IPS-18c (cell line): Measurements from ENCODE around the gene STK38.
A peak's percentile ranks its signal among the peaks of the same experiment; 100 is the strongest.
"Not testable (repeated sequence)": the region's sequence is repeated elsewhere in the genome, so short reads cannot be mapped to it uniquely, and the experiment has no call there.

ENCODE experiments used
- H3K4me3 ChIP-seq: 2 replicates; pipeline ENCODE4 v1.7.0; 2013; ENCODE audit warnings: low read depth, mild to moderate bottlenecking, low read length, moderate library complexity; ENCODE audit not compliant: insufficient read depth
- H3K9me3 ChIP-seq: one replicate; pipeline ENCODE4 v1.6.1; 2013; ENCODE audit warnings: mild to moderate bottlenecking, low read length, moderate library complexity; ENCODE audit not compliant: control insufficient read depth, insufficient read depth

STK38 gene

DNA sequence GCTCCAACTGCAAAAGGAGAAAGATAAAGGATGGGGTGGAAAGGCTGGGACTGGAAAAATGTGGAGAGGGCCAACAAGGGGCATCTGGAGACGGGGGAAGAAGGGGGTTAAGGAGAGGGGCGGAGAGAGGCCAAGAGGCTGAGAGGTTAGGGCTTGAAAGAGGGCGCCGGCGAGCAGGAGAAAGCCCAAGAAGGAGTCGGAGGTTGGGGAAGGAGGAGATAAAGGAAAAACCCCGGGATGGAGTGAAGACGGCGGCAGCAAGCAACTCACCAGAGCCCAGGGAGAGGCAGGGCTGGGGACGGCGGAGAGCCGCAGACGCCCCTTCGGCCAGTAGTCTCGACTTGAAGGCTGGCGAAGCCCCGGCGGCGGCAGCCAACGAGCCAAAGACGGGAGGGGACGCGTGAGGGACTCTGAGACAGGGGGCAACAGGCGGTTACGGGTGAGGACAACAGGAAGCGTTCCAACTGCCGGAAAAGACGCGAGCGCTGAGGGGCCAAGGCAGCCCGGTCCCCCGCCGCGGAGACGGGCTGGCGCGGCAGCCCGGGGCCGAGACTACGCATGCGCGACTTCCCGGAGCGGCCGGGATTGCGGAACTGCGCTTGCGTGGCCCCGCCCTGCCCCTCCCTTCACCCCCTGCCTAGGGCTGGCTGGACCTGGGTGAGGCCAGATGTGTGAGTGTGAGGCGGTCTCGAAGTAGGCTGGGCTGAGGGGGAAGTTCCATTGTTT is at the start of gene STK38:
Gene STK38 (minus strand): TSS at position 560 of the 726 bp plus-strand sequence. CDS start 7,277 bp downstream, outside the sequence.
- peak within 1 kb of the TSS; percentile 99 for H3K4me3 ChIP-seq
- peaks cover 2% of the 10 kb centered on the region for H3K9me3 ChIP-seq

GRCh38 chr6:36596356-36596755 is 49.1 kb upstream of the STK38 start:
- peaks cover 3% of the 10 kb centered on the region for H3K9me3 ChIP-seq

DNA sequence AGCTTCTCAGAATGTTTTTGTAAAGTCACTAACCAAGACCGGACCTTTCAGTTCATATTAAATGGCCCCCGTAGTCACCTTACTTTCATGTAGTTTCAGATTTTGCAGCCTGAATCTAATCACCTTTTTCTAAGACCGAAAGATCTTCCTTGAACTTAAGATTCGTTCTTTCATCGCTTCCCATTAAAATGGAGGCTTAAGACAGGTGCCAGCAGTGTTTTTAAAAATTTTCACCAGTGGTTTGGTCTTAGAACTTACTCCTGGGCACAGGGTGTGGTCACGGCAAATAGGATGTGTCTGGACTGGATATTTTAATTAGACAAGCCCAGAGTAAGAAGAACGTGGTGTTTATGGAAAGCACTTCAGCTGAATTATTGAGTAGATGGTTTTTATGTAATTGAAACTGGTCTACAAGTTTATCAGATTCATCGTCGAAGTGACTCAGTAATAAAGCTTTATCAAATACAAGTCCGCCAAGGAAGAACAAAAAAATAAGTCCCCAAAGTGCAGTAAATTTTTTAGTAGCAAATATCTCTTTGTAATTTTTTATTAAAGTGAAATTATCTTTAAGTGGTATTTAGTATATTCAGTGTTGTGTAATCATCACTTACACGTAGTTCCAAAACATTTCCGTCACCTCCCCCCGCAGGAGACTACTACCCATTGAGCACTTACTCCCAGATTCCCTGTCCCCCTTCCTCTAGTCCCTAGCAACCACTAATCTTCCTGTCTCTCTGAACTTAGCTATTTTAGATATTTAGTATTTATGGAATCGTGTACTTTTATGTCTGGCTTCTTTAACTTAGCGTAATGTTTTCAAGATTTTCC is 47.8 kb upstream of the STK38 start:
- H3K9me3 ChIP-seq: peaks cover 3% of the 10 kb centered on the region
- H3K4me3 ChIP-seq: peak overlapping the region; percentile 86

More at GRCh38 chr6:36596356-36596755, 49.1 kb upstream of the STK38 start:
- H3K4me3 ChIP-seq: peak overlapping the region; percentile 86

DNA sequence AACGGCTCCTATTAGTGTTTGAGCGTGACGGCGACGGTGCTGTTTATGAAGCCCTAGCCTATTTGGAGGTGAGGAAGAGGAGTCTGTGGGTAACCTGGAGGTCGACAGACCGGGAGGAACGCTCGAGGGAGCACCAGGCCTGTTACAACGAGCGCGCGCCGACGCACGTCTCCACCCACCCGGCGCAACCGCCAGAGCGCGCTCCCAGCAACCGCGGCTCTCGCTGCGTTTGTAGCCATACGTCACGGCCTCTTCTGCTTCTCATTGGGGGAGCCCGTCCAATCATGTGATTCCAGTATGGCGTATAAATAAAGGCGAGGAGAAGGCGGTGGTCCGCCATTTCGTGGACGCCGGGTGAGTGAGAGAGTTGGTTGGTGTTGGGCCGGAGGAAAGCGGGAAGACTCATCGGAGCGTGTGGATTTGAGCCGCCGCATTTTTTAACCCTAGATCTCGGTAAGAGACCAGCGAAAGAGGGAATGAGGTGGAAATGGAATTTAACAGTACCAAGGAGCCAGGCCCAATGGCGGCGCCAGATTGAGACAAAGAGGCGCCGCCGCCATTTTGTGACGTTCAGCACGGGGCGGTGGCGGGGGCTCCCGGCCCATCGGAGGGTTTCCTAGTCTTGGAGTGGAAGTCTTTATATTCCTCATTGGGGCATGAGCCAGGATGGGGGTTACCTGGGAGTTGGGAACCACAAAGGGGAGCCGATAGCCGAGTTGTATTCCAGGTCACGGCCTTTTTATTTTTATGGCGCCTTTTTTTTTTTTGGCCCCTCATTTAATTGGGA is 46.9 kb upstream of the STK38 start, which contains the start of gene SRSF3:
Gene SRSF3 (plus strand): TSS at position 334 of the 787 bp plus-strand sequence. CDS start 2,401 bp downstream, outside the sequence.
- Histone ChIP-seq H3K4me3 (peak within 1 kb of the TSS; percentile 86), H3K9me3 (no peaks in the 10 kb centered on the region)

DNA sequence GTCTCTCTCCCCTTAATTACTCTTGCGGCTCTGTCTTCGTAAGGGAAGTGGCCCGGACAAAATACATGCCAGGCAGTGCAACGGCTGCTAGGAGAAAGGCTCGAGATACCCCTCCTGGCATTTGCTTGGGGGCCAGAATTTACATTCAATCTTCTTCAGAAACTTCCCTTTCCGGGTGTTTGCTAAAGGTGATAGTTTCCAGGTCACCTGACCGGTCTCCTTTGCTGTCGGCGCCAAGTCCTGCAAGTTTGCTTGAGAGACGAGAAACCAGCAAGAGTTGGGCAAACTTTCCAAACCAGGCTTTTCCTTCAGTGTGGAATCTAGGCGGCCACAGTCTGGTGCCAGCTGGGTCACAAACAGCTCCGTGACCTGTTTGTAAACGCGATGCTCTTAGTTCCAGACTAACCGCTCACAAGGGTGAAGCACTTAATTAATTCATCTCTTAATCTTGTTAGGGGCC is 46.3 kb upstream of the STK38 start:
- Histone ChIP-seq H3K4me3 (peak overlapping the region; percentile 86), H3K9me3 (no peaks in the 10 kb centered on the region)

- Histone ChIP-seq H3K9me3 (no peaks in the 10 kb centered on the region), H3K4me3 (no peak overlapping the region)
These were observed 45.0 kb upstream of the STK38 start for GRCh38 chr6:36592221-36592655.

DNA sequence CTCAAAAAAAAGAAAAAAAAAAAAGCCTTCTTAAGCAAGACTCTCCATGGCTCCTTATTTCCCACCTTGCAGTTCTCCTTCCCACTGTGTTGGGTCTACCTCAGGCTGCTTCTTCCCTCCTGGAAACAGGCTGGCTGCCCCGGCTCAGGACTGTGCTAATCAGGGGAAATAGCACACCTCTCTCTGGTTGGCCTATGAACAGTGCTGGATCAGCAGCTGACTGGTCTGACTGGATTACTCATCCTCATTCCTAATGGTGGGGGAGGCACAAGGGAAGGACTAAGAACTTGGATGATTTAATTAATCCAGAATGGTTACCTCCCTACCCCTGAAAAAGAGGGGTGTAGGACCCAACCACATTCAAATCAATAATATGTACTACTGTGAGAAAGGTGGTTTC is 43.0 kb upstream of the STK38 start:
- Histone ChIP-seq H3K9me3 (no peaks in the 10 kb centered on the region), H3K4me3 (no peak overlapping the region)

- H3K9me3 ChIP-seq, H3K4me3 ChIP-seq: not testable (repeated sequence)
These were observed 41.7 kb upstream of the STK38 start for GRCh38 chr6:36589025-36589400.

DNA sequence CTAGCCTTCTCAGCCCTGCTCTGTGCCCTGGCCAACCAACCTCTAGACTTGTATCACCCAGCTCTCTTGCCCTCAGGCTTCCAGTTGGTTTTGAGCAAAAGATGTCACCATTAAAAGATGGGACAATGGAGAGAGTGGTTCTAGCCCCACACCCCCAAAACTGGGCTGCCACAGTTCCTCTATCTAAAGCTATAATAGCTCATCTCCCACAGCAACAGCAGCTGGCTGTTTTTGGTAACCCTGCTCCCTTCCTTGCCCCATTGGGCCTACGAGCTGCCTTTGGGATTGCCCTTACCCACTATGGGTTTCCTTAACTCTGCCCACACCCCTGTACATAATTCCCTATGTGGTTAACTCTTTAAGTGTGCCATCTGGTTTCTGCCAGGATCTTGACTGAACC is 39.3 kb upstream of the STK38 start:
- Histone ChIP-seq H3K9me3 (no peaks in the 10 kb centered on the region), H3K4me3 (no peak overlapping the region)

GRCh38 chr6:36581716-36582115 is 34.4 kb upstream of the STK38 start:
- no peak overlapping the region for H3K4me3 ChIP-seq
- no peaks in the 10 kb centered on the region for H3K9me3 ChIP-seq

DNA sequence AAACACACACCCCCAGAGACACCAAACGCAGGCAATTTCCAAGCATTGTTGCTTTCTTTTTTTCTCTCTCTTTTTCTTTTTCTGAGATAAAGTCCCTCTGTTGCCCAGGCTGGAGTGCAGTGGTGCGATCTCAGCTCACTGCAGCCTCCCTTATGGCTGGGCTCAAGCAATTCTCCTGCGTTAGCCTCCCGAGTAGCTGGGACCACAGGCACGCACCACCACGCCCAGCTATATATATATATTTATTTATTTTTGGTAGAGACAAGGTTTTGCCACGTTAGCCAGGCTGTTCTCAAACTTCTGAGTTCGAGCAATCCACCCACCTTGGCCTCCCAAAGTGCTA is 32.9 kb upstream of the STK38 start:
- Histone ChIP-seq H3K9me3 (no peaks in the 10 kb centered on the region), H3K4me3 (no peak overlapping the region)

GRCh38 chr6:36578431-36578830 is 31.2 kb upstream of the STK38 start:
- no peak overlapping the region for H3K4me3 ChIP-seq
- H3K9me3 ChIP-seq: no peaks in the 10 kb centered on the region

DNA sequence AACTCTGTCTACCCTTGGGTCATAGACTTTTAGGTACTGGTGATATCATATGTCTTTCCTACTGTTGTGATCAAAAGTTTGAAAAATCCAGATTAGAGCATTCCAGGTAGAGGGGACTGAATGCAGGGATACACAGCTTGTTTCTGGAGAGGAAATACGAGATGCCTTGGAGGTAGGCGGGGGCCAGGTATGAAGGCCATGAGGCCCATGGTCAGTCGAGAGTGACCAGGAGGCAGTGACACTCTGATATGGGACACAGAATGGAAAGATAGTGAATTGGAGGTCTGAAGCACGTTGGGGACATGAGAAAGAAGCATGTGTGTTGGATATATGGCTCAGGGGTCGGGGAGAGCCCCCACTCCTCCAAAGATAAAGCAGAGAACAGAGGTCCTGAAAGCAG is 30.8 kb upstream of the STK38 start:
- no peak overlapping the region for H3K4me3 ChIP-seq
- H3K9me3 ChIP-seq: no peaks in the 10 kb centered on the region

DNA sequence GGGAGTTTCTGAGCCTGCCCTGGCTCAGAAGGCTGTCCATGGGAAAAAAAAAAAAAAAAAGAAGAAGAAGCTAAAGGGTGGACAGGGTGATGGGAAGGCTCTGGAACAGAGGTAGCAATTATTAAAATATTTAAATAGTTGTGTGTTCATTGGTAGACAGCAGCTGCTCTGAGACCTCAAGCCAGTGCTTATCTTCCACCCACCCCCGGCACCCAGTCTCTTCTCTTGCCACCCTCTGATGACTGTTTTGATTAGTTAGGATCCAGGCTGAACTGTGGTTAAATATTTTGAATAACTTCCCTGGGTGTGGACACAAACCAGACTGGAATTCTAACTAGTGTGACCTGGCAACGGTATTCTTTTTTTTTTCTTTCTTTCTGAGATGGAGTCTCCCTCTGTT is 30.0 kb upstream of the STK38 start:
- Histone ChIP-seq H3K4me3 (no peak overlapping the region), H3K9me3 (no peaks in the 10 kb centered on the region)

DNA sequence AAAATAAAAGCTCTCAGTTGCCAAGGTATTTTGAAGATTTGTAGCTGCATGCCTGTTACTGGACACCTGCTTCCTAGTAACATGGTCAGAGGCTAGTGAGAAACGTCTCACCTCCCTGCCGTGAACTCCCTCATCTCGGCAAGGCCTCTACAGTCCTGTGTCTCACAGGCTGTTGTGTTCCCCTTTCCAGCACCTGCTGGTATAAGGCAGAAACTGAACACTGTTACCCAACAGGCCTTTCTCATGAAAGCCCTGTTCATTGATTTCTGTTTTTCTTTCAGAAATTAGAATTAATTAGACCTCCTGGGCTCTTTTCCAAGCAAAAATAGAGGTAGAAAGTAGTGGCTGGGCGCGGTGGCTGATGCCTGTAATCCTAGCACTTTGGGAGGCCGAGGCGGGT is 29.3 kb upstream of the STK38 start:
- Histone ChIP-seq H3K9me3 (no peaks in the 10 kb centered on the region), H3K4me3 (no peak overlapping the region)

DNA sequence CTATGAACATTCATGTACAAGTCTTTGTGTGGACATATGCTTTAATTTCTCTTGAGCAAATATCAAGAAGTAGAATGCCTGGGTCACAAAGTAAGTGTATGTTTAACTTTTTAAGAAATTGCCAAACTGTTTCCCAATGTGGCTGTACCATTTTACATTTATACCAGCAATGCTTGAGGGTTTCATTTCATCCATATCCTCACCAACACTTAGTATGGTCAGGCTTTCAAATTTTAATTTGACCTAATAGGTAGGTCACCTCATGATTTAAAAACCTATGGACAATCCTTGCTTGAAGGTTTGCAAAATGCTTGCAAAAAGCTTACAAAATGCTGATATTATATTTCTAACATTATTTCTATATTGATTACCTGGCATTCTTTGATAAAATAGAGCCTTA is 27.4 kb upstream of the STK38 start:
- H3K9me3 ChIP-seq: no peaks in the 10 kb centered on the region
- no peak overlapping the region for H3K4me3 ChIP-seq
